NCI-H2196 treated with DMSO at 0.1 percent for 48 hours (cell line): Measurements from ENCODE around the gene ZBTB18.
A peak's percentile ranks its signal among the peaks of the same experiment; 100 is the strongest.
"Not testable (repeated sequence)": the region's sequence is repeated elsewhere in the genome, so short reads cannot be mapped to it uniquely, and the experiment has no call there.

Source experiments
- DNase-seq: peaks from one replicate; lab custom pipeline; 2025; ENCODE audit not compliant: unreplicated experiment; lab: John Stamatoyannopoulos, UW

The ZBTB18 gene

DNA sequence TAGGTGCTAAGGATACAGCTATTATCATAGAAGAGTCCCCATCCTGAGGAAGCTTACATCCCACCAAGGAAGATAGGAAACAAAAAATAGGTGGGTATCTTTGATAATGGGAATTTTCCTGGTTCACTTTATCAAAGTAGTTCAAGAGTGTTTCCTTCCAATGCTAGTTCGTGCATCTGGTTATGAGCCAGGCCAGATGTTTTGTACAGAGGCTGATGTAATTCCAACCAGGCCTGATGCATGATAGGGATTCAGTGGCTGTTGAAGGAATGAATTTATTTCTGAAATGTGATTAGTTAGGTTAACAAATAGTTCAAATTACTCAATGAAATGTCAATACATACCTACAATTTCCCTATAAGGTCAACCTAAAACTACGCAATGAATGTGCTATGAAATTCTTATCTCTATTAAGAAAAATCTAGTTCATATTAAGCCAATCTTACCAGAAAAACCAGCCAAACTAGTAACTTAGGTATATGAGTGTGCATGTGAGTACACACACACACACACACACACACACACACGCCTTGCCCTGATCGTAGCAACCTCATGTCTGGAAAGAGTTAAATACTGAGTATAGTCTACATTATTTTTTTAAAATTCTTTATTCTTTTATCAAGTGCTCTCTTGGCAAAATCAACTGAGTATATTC is 9.5 kb upstream of the ZBTB18 start:
- no peak for DNase-seq

DNA sequence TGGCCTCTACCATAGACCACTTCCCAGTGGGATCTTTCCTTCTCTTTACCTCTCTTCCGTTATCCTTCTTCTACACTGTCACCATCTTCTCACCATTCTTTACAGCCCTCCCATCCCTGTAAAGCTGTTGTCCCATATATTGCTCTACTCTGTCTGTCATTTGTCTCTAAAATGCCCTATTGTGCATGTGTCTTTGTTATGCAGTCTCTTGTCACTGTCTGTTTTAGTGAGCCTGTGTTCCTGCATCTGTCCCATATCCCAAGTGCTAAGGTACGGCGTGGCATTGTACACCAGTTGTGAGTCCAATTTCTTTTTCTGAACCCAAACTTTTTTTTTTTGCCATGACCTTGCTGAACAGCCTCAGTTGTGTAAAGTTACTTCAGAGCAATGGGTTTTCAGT is 8.8 kb upstream of the ZBTB18 start:
- no peak for DNase-seq

DNA sequence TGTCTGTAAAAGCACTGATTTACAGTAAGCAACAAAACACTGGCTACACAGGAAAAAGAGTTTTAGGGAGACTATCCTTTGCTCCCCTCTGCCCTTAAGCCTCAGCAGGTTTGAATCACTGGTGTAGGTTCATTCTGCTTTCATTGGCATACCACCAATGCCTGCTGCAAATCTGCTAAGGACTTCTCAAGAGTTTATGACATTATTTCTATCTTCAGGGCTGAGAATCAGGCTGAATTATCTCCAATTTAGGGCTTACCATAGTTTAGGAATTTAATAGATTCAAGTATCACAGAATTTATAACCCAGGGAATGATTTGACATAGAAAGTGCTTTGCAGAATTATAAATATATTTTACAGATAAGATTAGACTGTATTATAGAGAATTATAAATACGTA is 6.7 kb upstream of the ZBTB18 start:
- DNase-seq = no peak

GRCh38 chr1:244046254-244046653 is 4.8 kb upstream of the ZBTB18 start:
- not testable (repeated sequence) for DNase-seq

GRCh38 chr1:244046907-244047611 is 4.0 kb upstream of the ZBTB18 start:
- no peak for DNase-seq

GRCh38 chr1:244047621-244048255 is 3.3 kb upstream of the ZBTB18 start:
- DNase-seq = peak; percentile 4

DNA sequence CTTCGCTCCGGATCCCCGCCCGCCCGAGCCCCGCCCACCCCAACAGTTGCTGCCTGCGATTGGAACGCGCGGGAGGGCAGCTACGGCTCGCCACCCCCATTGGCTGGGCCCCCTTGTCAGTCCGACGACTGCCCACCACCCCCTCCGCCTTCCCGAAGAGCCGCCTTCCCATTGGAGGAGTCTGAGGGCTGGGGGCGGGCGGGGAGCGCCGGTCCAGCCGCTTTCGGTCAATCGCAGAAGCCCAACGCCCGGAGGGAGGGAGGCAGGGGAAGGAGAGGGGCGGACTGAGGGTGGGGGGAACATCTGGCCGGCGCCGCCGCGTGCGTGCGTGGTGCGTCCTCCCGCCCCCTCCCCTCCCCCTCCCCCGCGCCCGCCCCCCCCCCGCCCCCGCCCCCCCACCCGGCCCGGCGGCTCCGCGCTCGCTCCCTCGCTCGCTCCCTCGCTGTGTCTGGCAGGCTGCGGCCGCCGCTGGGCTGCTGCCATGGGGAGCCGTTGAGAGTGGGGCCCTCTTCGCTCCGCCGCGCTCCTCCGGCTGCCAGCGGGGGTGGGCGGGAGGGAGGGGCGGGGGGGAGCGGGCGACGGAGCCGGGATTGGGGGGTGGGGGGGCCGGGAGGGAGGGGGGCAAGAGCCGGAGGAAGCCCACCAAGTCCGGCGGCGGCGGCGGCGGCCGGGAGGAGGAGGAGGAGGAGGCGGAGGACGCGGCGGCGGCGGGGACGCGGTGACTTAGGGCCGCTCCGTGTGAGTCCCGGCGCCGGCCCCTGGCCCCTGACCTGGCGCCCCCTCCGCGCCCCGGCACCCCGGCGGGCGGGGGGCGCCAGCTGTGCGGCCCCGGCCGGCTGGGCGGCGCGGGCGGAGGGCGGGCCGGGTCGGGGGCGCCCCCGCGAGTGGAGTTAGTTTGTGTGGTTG is 2.6 kb upstream of the ZBTB18 start:
- peak; percentile 87 for DNase-seq

- no peak for DNase-seq
These were observed 1.7 kb upstream of the ZBTB18 start for GRCh38 chr1:244049162-244050013.

- DNase-seq = no peak
These were observed 859 bp upstream of the ZBTB18 start for GRCh38 chr1:244050014-244050834.

GRCh38 chr1:244052016-244052727 is 1.1 kb downstream of the ZBTB18 start:
- no peak for DNase-seq

- DNase-seq = no peak
These were observed 1.7 kb downstream of the ZBTB18 start for GRCh38 chr1:244052728-244053312.

DNA sequence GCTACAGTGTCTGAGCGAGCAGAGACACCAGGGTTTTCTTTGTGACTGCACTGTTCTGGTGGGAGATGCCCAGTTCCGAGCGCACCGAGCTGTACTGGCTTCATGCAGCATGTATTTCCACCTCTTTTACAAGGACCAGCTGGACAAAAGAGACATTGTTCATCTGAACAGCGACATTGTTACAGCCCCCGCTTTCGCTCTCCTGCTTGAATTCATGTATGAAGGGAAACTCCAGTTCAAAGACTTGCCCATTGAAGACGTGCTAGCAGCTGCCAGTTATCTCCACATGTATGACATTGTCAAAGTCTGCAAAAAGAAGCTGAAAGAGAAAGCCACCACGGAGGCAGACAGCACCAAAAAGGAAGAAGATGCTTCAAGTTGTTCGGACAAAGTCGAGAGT is 2.7 kb downstream of the ZBTB18 start:
- no peak for DNase-seq

DNA sequence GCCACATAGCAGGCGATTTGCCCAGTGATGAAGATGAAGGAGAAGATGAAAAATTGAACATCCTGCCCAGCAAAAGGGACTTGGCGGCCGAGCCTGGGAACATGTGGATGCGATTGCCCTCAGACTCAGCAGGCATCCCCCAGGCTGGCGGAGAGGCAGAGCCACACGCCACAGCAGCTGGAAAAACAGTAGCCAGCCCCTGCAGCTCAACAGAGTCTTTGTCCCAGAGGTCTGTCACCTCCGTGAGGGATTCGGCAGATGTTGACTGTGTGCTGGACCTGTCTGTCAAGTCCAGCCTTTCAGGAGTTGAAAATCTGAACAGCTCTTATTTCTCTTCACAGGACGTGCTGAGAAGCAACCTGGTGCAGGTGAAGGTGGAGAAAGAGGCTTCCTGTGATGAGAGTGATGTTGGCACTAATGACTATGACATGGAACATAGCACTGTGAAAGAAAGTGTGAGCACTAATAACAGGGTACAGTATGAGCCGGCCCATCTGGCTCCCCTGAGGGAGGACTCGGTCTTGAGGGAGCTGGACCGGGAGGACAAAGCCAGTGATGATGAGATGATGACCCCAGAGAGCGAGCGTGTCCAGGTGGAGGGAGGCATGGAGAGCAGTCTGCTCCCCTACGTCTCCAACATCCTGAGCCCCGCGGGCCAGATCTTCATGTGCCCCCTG is 3.3 kb downstream of the ZBTB18 start:
- no peak for DNase-seq

GRCh38 chr1:244054924-244055263 is 3.8 kb downstream of the ZBTB18 start:
- no peak for DNase-seq

DNA sequence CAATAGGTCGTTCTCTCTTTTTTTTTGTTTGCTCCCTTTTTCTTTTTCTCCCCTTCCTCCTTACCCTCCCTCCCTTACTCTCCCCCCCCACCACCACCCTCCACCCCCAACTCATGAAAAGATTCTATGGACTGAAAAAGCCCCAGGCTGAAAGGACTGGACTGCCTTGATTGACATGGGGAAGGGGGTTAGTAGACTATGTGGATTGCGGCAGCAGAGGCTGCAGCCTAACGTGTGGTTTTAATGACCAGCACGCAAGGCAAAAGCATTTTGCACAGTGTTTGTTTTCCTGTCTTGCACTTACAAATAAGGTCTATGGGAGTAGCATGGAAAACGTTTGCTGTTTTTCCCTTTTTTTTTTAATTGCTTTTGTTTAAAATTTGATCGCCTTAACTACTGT is 5.5 kb downstream of the ZBTB18 start:
- DNase-seq = no peak

DNA sequence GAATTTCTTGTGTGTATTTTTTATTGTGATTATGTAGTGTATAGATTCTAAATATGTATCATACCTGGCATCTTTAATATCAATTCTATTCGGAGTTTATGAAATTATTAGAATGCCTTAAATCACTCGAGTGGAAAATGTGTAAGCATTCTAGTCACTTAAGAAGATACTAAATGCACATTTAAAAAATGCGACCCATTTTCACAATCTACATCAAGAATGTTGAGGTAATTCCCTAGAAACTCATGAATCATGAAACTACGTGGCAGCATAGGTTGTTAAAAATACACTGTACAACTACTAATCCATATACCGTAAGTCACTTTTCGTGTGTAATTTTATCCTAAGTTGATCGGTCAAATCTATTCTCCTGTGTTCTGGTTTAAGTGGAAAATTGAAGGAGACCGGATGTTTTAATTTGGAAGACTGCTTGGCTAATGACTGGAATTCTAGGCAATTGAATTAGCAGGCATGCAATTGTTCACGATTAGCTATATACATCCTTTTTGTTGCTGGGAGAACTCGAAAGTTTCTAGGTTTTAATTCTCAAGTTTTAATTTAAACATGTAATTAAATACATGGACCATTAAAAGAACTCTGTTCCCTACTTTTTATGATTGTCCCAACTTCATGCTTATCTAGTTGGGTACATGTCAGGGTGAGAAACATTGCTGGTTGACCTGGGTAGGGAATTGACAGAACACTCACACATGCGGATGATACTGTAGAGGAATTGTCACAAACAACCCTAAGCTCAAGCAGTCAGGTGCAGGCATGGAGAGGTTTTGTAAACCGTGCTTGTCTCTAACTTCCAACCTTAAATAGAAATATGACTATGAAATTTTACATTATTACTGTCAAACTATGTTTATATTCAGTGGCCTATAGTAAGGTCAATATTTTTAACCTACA is 6.6 kb downstream of the ZBTB18 start:
- DNase-seq = no peak

GRCh38 chr1:244060117-244060516 is 9.0 kb downstream of the ZBTB18 start:
- no peak for DNase-seq
